SK-N-MC (cell line): ENCODE data around the gene VAV2.

Source experiments
- EZH2 ChIP-seq: fragments of 200-600 bp; sonication (generic); IDR thresholded peaks from one replicate; pipeline ENCODE4 v1.6.1; 2017; ENCODE audit warnings: antibody characterized with exemption
- POLR2AphosphoS5 ChIP-seq: IDR thresholded peaks from 2 replicates; pipeline ENCODE4 v1.6.1; 2012; ENCODE audit warnings: mild to moderate bottlenecking, low read depth, low read length, borderline replicate concordance

GRCh38 chr9:133892193-133892920 is 99.8 kb downstream of the VAV2 start:
- TF ChIP-seq EZH2 (no peak), POLR2AphosphoS5 (no peak)
